CD14-positive monocyte (primary cell): ENCODE data around the gene COL17A1. TPM values are rescaled to one million over a fixed set of nuclear protein-coding genes. Genes with fewer than 3 reads are reported as not detected.

ENCODE experiments used
- DNase-seq, 3 donors: peaks; one replicate each; pipeline ENCODE4 v3.0.0-alpha.2; 2011 to 2022
- H2AFZ ChIP-seq: 2 replicates; pipeline ENCODE4 v1.6.0; 2012; ENCODE audit warnings: mild to moderate bottlenecking, low read depth, low read length, inconsistent platforms; ENCODE audit not compliant: insufficient read depth, poor library complexity, severe bottlenecking
- H3K27ac ChIP-seq, 2 donors: 1 replicate in 1 of 2; 2 replicates in 1 of 2; pipeline ENCODE4 v1.5.1; 2012 to 2013; ENCODE audit warnings: low read length in 2 of 2, control low read depth in 1 of 2, inconsistent platforms in 1 of 2, low read depth in 1 of 2, mild to moderate bottlenecking in 1 of 2
- H3K27me3 ChIP-seq, 2 donors: one replicate each; pipeline versions ENCODE4 v1.6.0 to v1.6.1; 2011 to 2013; ENCODE audit warnings: low read length in 2 of 2; ENCODE audit not compliant: control insufficient read depth in 2 of 2, insufficient read depth in 2 of 2
- H3K36me3 ChIP-seq, 2 donors: replicated peaks in 1 of 2; 1 replicate in 1 of 2; 2 replicates in 1 of 2; pipeline versions ENCODE4 v1.5.1 to v1.6.1; 2012 to 2013; ENCODE audit warnings: low read length in 2 of 2, control low read depth in 1 of 2, inconsistent platforms in 1 of 2, mild to moderate bottlenecking in 1 of 2; ENCODE audit not compliant: insufficient read depth in 2 of 2, control insufficient read depth in 1 of 2
- H3K4me1 ChIP-seq, 2 donors: 1 replicate in 1 of 2; 2 replicates in 1 of 2; pipeline versions ENCODE4 v1.5.1 to v1.6.1; 2012 to 2013; ENCODE audit warnings: low read length in 2 of 2, control low read depth in 1 of 2, inconsistent platforms in 1 of 2, mild to moderate bottlenecking in 1 of 2, moderate library complexity in 1 of 2; ENCODE audit not compliant: insufficient read depth in 2 of 2, control insufficient read depth in 1 of 2
- H3K4me2 ChIP-seq: replicated peaks from 2 replicates; pipeline ENCODE3; 2012; ENCODE audit warnings: low read length, moderate library complexity, mild to moderate bottlenecking; ENCODE audit not compliant: poor library complexity, severe bottlenecking; ENCODE audit errors: extremely low read depth
- H3K4me3 ChIP-seq, 3 experiments: fragments of 200-600 bp in 1 of 3; sonication (generic) in 1 of 3; replicated peaks in 1 of 3; 1 replicate in 2 of 3; 2 replicates in 1 of 3; pipeline ENCODE4 v1.5.1; 2011 to 2013; ENCODE audit warnings: low read length in 3 of 3, mild to moderate bottlenecking in 3 of 3, control low read depth in 2 of 3, low read depth in 2 of 3, inconsistent platforms in 1 of 3, moderate library complexity in 1 of 3
- H3K79me2 ChIP-seq: 2 replicates; pipeline ENCODE4 v1.6.0; 2012; ENCODE audit warnings: mild to moderate bottlenecking, control low read depth, inconsistent platforms, low read length, moderate library complexity; ENCODE audit not compliant: insufficient read depth
- H3K9ac ChIP-seq: 2 replicates; pipeline ENCODE4 v1.6.0; 2017; ENCODE audit warnings: low read length, mild to moderate bottlenecking; ENCODE audit not compliant: insufficient read depth, poor library complexity, severe bottlenecking
- H3K9me3 ChIP-seq, 2 donors: replicated peaks in 1 of 2; 1 replicate in 1 of 2; 2 replicates in 1 of 2; pipeline versions ENCODE4 v1.5.1 to v1.6.1; 2012 to 2013; ENCODE audit warnings: low read length in 2 of 2, control low read depth in 1 of 2; ENCODE audit not compliant: control insufficient read depth in 1 of 2, insufficient read depth in 1 of 2
- H4K20me1 ChIP-seq: 2 replicates; pipeline ENCODE4 v1.6.0; 2012; ENCODE audit warnings: mild to moderate bottlenecking, low read length, control low read depth, moderate library complexity; ENCODE audit not compliant: insufficient read depth
- H3K27ac Mint-ChIP-seq, 7 donors: one replicate each; pipeline ENCODE4 v1.8.0; 2020; ENCODE audit warnings: mild to moderate bottlenecking in 7 of 7, mixed read lengths in 7 of 7, moderate library complexity in 6 of 7, inconsistent platforms in 2 of 7
- H3K27me3 Mint-ChIP-seq, 3 donors: one replicate each; pipeline ENCODE4 v1.8.0; 2021 to 2022; ENCODE audit warnings: low read depth in 3 of 3, mild to moderate bottlenecking in 3 of 3, mixed read lengths in 3 of 3, moderate library complexity in 3 of 3, inconsistent platforms in 1 of 3
- H3K36me3 Mint-ChIP-seq, 2 donors: one replicate each; pipeline ENCODE4 v1.8.0; 2020; ENCODE audit warnings: mixed read lengths in 2 of 2, inconsistent platforms in 1 of 2, mild to moderate bottlenecking in 1 of 2
- H3K4me1 Mint-ChIP-seq: one replicate; pipeline ENCODE4 v1.8.0; 2020; ENCODE audit warnings: mild to moderate bottlenecking, mixed read lengths
- H3K4me3 Mint-ChIP-seq, 2 donors: one replicate each; pipeline ENCODE4 v1.8.0; 2020; ENCODE audit warnings: mild to moderate bottlenecking in 2 of 2, mixed read lengths in 2 of 2, moderate library complexity in 1 of 2
- H3K9me3 Mint-ChIP-seq, 7 donors: one replicate each; pipeline ENCODE4 v1.8.0; 2020 to 2022; ENCODE audit warnings: mixed read lengths in 7 of 7, mild to moderate bottlenecking in 6 of 7, moderate library complexity in 6 of 7, inconsistent platforms in 2 of 7
- WGBS: methylation state at CpG from one replicate; pipeline ENCODE4 v1.1.5; 2013; ENCODE audit warnings: missing lambda C conversion rate; ENCODE audit not compliant: insufficient coverage; 5-methylcytosine and 5-hydroxymethylcytosine counted together
- intact Hi-C, 2 donors: fragments of 100-400 bp; cut with micrococcal nuclease; formaldehyde crosslinking; loops; one replicate each; pipeline versions ENCODE4 v1.15.0 to v1.15.1; 2023
- polyA plus RNA-seq, 3 donors: library from polyadenylated mRNA; depleted of rRNA in 1 of 3; unstranded in 2 of 3; stranded (reverse) in 1 of 3; fragments of 300-500 nt in 2 of 3; fragments of >200 nt in 1 of 3; fragmentation: Illumina TruSeq in 2 of 3; gene quantifications; 1 replicate in 2 of 3; 2 replicates in 1 of 3; pipeline ENCODE4 v1.2.3, GENCODE V29; 2012 to 2021
- TF ChIP-seq, protein P1 (sequence below): fragments of 200-600 bp; IDR thresholded peaks from one replicate; pipeline ENCODE4 v1.8.0; 2022; ENCODE audit warnings: antibody characterized with exemption, mild to moderate bottlenecking

Gene COL17A1
- polyA plus RNA-seq, 3 donors = not detected

DNA sequence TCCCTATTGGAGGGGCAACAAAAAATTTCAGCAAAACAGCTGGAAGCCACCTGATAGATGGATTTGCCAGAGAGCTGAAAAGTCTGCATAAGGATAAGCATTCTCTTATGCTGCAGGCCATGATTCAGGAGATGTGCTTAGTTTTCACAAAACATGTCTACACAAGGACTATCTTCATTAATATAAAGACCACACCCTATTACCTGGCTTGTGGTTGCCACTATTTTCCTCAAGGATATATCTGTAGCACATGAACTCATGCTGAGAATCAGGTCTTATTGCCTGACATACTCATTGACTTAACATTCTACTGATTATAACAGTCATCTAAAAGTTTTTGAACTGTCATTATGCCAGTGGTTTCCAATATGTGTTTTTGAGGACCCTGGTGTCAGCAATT, 7.1 kb upstream of the COL17A1 start:
- Histone ChIP-seq H3K27me3 (no peaks in the 10 kb centered on the region), H3K9ac (no peak overlapping the region), H2AFZ (no peak overlapping the region), H3K36me3 (no peaks in the 10 kb centered on the region), H3K79me2 (no peaks in the 10 kb centered on the region), H3K4me3 (no peak overlapping the region), H3K27ac (no peak overlapping the region), H4K20me1 (no peaks in the 10 kb centered on the region), H3K4me1 (no peaks in the 10 kb centered on the region), H3K4me2 (no peak overlapping the region), H3K9me3 (peaks cover 0 to 4% of the 10 kb centered on the region in 2 donors)
- TF ChIP-seq, protein P1, sequence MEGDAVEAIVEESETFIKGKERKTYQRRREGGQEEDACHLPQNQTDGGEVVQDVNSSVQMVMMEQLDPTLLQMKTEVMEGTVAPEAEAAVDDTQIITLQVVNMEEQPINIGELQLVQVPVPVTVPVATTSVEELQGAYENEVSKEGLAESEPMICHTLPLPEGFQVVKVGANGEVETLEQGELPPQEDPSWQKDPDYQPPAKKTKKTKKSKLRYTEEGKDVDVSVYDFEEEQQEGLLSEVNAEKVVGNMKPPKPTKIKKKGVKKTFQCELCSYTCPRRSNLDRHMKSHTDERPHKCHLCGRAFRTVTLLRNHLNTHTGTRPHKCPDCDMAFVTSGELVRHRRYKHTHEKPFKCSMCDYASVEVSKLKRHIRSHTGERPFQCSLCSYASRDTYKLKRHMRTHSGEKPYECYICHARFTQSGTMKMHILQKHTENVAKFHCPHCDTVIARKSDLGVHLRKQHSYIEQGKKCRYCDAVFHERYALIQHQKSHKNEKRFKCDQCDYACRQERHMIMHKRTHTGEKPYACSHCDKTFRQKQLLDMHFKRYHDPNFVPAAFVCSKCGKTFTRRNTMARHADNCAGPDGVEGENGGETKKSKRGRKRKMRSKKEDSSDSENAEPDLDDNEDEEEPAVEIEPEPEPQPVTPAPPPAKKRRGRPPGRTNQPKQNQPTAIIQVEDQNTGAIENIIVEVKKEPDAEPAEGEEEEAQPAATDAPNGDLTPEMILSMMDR = no peak
- H3K9me3 Mint-ChIP-seq = peaks cover 0 to 6% (median 1%) of the 10 kb centered on the region in 7 donors
- no peaks in the 10 kb centered on the region for H3K36me3 Mint-ChIP-seq
- no peaks in the 10 kb centered on the region for H3K4me1 Mint-ChIP-seq
- intact Hi-C loops = no loop called here
- H3K4me3 Mint-ChIP-seq = no peak overlapping the region
- H3K27me3 Mint-ChIP-seq = peaks cover 0 to 3% (median 0%) of the 10 kb centered on the region in 3 donors
- DNase-seq = no peak
- H3K27ac Mint-ChIP-seq = no peak overlapping the region

DNA sequence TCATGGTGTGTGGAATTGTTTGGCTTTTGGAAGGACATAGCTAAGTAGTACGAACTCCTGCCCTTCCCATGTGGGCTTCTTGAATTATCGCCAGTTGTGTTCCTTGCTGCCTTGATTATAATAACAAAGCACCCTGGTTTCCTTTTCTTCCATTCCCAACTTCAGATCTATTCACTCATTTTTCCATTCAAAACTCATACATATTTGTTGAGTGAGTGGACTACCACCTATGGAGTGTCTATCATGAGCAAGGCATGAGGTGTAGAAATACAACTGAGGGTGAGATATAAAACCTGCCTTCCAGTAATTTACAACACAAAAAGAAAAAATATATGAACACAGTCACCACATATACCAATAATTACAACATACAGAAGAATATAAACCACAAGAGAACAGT, 4.9 kb upstream of the COL17A1 start:
- H3K36me3 Mint-ChIP-seq = no peaks in the 10 kb centered on the region
- Histone ChIP-seq H4K20me1 (no peaks in the 10 kb centered on the region), H3K4me2 (no peak overlapping the region)

More for the DNA sequence above, 4.9 kb upstream of the COL17A1 start:
- TF ChIP-seq, protein P1 = no peak
- no peaks in the 10 kb centered on the region for H3K9me3 ChIP-seq
- H3K36me3 ChIP-seq = no peaks in the 10 kb centered on the region
- Mint-ChIP-seq H3K4me1 (no peaks in the 10 kb centered on the region), H3K27me3 (peaks cover 0 to 8% (median 0%) of the 10 kb centered on the region in 3 donors), H3K27ac (no peak overlapping the region), H3K9me3 (no peaks in the 10 kb centered on the region), H3K4me3 (no peak overlapping the region)
- H3K9ac ChIP-seq = no peak overlapping the region
- no peaks in the 10 kb centered on the region for H3K27me3 ChIP-seq
- WGBS = no CpG with 5 or more reads among the region's 2 CpGs
- H3K79me2 ChIP-seq = no peaks in the 10 kb centered on the region
- no peak overlapping the region for H2AFZ ChIP-seq
- no peak for DNase-seq
- no peak overlapping the region for H3K4me3 ChIP-seq
- no peaks in the 10 kb centered on the region for H3K4me1 ChIP-seq
- no peak overlapping the region for H3K27ac ChIP-seq
- intact Hi-C loops = no loop called here
